WTC11 (cell line): ENCODE data around the gene CDCA7.

Experiments
- ATF6 ChIP-seq: sonication (generic); formaldehyde crosslinking; IDR thresholded peaks from 2 replicates; pipeline ENCODE4 v1.8.1; 2023; ENCODE audit warnings: mild to moderate bottlenecking, missing genetic modification reagents
- CTCF ChIP-seq: fragments of 200-600 bp; IDR thresholded peaks from 2 replicates; pipeline ENCODE4 v1.8.0; 2022; ENCODE audit warnings: antibody characterized with exemption
- IRF1 ChIP-seq: sonication (generic); formaldehyde crosslinking; IDR thresholded peaks from 2 replicates; pipeline ENCODE4 v1.8.0; 2023; ENCODE audit warnings: missing genetic modification reagents
- NR1H2 ChIP-seq: sonication (generic); formaldehyde crosslinking; IDR thresholded peaks from 2 replicates; pipeline ENCODE4 v1.9.0; 2021; ENCODE audit warnings: mild to moderate bottlenecking, moderate library complexity, missing genetic modification reagents
- ZNF423 ChIP-seq: fragments of 250-450 bp; sonication (Bioruptor Pico); IDR thresholded peaks from 2 replicates; pipeline ENCODE4 v2.1.2; 2022; ENCODE audit warnings: mild to moderate bottlenecking, moderate library complexity
- ZNF512 ChIP-seq: sonication (generic); formaldehyde crosslinking; IDR thresholded peaks from 2 replicates; pipeline ENCODE4 v1.8.1; 2022; ENCODE audit warnings: missing genetic modification reagents, borderline replicate concordance

GRCh38 chr2:173393186-173393585, 38.5 kb downstream of the CDCA7 start:
- TF ChIP-seq CTCF (no peak), ZNF512 (CRISPR knock-in tag) (no peak), ZNF423 (CRISPR knock-in tag) (no peak), ATF6 (no peak), IRF1 (CRISPR knock-in tag) (no peak), NR1H2 (no peak)
